Panc1 (cell line): ENCODE measurements around the gene HDAC3.

Experiments used
- POLR2AphosphoS5 ChIP-seq: IDR thresholded peaks from 2 replicates; pipeline ENCODE4 v1.6.1; 2012; ENCODE audit warnings: mild to moderate bottlenecking, low read depth, low read length, moderate library complexity
- REST ChIP-seq, 2 experiments: IDR thresholded peaks; 2 replicates each; pipeline ENCODE4 v1.6.1; 2011 to 2012; ENCODE audit warnings: low read depth in 2 of 2, control low read depth in 1 of 2, low read length in 1 of 2, mild to moderate bottlenecking in 1 of 2, moderate library complexity in 1 of 2; ENCODE audit not compliant: insufficient read depth in 1 of 2

- TF ChIP-seq REST (IDR thresholded peaks at IDR 0.05; ENCODE audit: insufficient read depth in 1 of 2, low read depth in 2 of 2, low read length in 1 of 2): no peak
- no peak for TF ChIP-seq POLR2AphosphoS5
Measured at GRCh38 chr5:141656396-141656795, 19.7 kb upstream of the HDAC3 start.
